Frontal cortex (tissue), 4 donors: Measurements from ENCODE around the gene DGLUCY. TPM values are rescaled to one million over a fixed set of nuclear protein-coding genes. Genes with fewer than 3 reads are reported as not detected.
A peak's percentile ranks its signal among the peaks of the same experiment; 100 is the strongest.
"Not testable (repeated sequence)": the region's sequence is repeated elsewhere in the genome, so short reads cannot be mapped to it uniquely, and the experiment has no call there.

Experiments
- DNase-seq, 2 donors: peaks; one replicate each; pipeline ENCODE4 v3.0.0; 2012; ENCODE audit warnings: low spot score in 2 of 2
- FAIRE-seq: peaks from 2 replicates; lab custom pipeline; 2012; peaks lifted over from hg19 to GRCh38; lab: Jason Lieb, UNC
- total RNA-seq: library from RNA; depleted of rRNA; stranded (reverse); fragments of >200 nt; gene quantifications from one replicate; pipeline ENCODE4 v1.2.3, GENCODE V29; 2014
- donor health status: control.
- donor health status: control.
- donor health status: control.

DGLUCY gene
- total RNA-seq, 1 donor from 2014 or later = 23.2 TPM

- FAIRE-seq (no peak), DNase-seq (no peak)
These were observed 114.5 kb downstream of the DGLUCY start for GRCh38 chr14:91228112-91229004.

- DNase-seq (no peak), FAIRE-seq (no peak)
These were observed 115.1 kb downstream of the DGLUCY start for GRCh38 chr14:91229005-91229382.

DNA sequence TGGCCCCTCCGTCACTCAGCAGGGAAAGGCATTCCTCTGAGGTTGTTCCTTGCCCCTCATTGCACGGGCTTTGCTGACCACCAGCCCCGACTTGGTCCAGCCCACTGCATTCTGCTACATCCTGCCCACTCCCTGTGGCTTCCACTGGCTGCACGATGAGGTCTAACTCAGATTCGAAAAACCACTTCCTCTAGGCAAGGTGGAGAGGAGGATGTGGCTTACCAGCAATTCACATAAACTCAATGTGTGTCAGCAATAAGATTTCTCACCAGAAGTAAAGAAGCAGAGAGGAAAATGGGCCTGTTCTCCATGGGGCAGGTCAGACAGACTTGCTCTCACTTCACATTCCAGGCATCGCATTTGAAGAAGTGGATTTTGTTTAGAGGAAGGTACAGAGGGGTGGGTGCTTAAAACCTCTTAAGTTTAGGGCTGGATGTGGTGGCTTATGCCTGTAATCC, 115.9 kb downstream of the DGLUCY start:
- no peak for FAIRE-seq
- DNase-seq = no peak

GRCh38 chr14:91230397-91231035, 116.6 kb downstream of the DGLUCY start:
- no peak for FAIRE-seq

GRCh38 chr14:91231446-91231845, 117.6 kb downstream of the DGLUCY start:
- DNase-seq = no peak
- FAIRE-seq = no peak

More at GRCh38 chr14:91230397-91231035, 116.6 kb downstream of the DGLUCY start:
- DNase-seq = no peak

GRCh38 chr14:91232052-91232451, 118.2 kb downstream of the DGLUCY start:
- DNase-seq = no peak
- no peak for FAIRE-seq

DNA sequence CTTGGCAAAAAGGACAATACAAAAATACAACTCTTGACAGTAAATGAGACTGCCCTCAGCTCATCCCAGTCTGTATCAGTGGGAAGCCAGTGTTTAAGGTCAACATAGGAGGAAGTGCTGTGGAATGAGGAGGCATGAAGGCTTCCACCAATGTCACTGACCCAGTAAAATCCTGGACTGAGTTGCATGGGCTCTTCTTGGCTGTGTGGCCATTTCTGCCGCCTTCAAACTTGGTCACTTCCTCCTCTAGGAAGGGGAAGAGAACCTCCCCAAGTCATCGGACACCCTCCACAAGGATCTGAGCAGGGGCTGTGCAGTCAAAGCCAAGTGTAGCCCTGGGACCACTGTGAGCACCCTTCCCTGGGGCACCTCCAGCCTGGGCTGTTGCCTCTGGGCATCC, 118.7 kb downstream of the DGLUCY start:
- DNase-seq (no peak), FAIRE-seq (no peak)

DNA sequence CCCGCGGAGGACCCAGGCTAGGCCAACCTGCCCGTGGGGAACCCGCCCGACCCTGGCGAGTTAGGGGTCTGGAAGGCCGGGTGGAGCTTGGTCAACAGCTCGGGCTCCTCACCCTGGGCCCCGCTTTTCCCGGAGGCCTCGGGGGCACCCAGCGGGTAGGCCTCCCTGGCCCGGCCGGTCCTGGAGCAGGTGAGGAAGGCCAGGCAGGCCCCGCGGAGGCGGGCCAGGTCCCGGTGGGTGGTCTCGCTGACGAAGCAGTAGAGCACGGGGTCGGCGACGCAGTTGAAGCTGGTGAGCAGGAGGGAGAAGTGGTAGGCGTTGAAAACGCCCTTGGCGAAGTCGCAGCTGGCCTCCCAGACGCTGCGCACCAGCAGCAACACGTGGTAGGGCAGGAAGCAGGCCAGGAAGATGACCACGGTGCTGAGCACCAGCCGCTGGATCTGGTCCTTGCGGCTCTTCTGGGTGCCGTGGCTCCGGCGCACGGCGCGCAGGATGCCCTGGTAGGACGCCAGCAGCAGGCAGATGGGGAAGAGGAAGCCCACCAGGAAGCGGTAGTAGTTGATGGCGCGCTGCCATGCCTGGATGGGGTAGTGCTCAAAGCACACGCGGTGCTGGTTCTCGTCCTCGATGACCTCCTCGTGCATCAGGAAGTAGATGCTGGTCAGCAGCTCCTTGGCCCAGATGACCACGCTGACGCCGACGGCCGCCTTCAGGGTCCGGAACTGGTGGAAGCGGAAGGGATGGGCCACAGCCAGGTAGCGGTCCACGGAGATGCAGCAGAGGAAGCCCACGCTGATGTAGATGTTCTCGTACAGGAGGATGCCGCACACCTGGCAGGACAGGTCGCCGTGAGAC, 120.3 kb downstream of the DGLUCY start:
- no peak for DNase-seq
- FAIRE-seq = no peak

GRCh38 chr14:91234791-91235114, 120.9 kb downstream of the DGLUCY start:
- no peak for FAIRE-seq
- no peak for DNase-seq

DNA sequence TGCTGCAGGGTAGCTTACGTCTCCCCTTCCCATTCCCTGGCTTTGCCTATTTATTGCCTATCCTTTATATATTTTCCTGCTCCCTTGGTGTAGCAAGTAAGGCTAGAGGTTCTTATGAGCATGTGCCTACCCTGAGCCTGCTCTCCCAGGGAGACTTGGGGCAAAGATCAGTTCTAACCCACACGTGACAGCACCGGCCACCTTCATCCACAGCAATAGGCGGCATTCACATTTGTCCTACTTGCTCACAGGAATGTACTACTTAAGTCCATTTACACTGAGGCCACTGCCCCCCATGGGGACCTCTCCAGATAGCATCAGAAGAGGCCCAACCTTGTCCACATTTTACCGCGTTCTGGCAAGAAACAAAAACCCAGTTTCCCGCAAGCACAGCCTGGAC, 122.0 kb downstream of the DGLUCY start:
- FAIRE-seq = no peak
- DNase-seq = no peak

DNA sequence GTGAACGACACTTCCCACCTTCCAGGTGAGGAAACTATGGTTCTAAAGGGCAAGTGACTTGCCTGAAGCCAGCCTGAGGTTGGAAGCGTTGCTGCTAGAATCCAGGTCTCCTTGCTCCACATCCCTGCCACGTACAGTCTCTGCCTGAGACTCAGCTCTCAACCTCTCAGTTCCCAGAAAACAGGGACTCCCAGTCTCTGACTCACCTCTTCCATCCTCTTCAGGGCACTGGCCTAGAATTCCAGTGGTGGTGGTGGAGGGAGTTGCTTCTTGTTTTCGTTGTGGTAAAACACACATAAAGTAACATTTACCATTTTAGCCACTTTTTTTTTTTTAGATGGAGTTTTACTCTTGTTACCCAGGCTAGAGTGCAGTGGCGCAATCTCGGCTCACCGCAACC, 123.3 kb downstream of the DGLUCY start:
- DNase-seq (no peak), FAIRE-seq (no peak)

- FAIRE-seq = no peak
- no peak for DNase-seq
These were observed 124.2 kb downstream of the DGLUCY start for GRCh38 chr14:91238085-91238484.

GRCh38 chr14:91238661-91239060, 124.8 kb downstream of the DGLUCY start:
- DNase-seq (no peak), FAIRE-seq (no peak)

GRCh38 chr14:91241863-91242262, 128.0 kb downstream of the DGLUCY start:
- no peak for DNase-seq
- FAIRE-seq = no peak

- no peak for DNase-seq
These were observed 128.8 kb downstream of the DGLUCY start for GRCh38 chr14:91242635-91243034.

DNA sequence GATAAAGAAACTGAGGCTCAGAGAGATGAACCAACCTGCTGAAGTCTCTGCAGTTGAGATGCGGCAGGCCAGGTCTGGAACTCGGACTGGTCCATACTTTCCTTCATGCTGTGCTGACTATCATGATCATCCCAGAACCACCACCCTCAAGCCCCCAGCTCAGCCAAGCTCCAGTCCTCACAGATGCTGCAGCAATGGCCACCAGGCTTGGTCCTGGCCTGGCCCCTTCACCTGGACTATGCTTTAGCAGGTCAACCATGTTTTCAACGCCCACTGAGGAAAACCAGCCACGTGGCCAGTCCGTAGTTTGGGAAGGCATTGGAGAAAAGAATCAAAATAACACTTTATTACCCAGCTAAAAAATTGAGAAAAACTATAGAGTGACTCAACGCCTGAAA, 129.2 kb downstream of the DGLUCY start:
- DNase-seq = no peak
- FAIRE-seq = no peak

More at GRCh38 chr14:91242635-91243034, 128.8 kb downstream of the DGLUCY start:
- no peak for FAIRE-seq

GRCh38 chr14:91244501-91244901, 130.6 kb downstream of the DGLUCY start, which contains the start of gene GPR68:
Gene GPR68 (minus strand): TSS chr14:91244704. CDS start chr14:91235050, 9,654 bp downstream.
- DNase-seq (peak in 1 of 2 donors; percentile 55), FAIRE-seq (no peak)

- FAIRE-seq = no peak
- no peak for DNase-seq
These were observed 131.2 kb downstream of the DGLUCY start for GRCh38 chr14:91245029-91245428.

DNA sequence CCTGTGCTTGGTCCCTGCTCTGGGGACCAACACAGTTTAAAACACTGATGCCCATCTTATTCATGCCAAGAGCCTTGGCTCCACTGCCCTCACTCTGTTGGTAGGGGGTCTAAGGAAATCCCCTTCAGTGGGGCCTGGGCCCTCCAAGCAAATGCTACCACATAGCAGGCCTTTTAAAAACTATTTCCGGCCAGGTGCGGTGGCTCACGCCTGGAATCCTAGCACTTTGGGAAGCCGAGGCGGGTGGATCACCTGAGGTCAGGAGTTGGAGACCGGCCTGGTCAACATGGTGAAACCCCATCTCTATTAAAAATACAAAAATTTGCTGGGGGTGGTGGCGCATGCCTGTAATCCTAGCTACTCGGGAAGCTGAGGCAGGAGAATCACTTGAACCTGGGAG, 131.7 kb downstream of the DGLUCY start:
- not testable (repeated sequence) for FAIRE-seq, DNase-seq
